Stimulated activated CD4-positive, alpha-beta T cell treated with anti-CD3 and anti-CD28 coated beads, Interleukin-1b, Interleukin-23, amount 100 ng/mL, for 24 hours (primary cell): ENCODE measurements around the gene CASP10.
"Not testable (repeated sequence)": the region's sequence is repeated elsewhere in the genome, so short reads cannot be mapped to it uniquely, and the experiment has no call there.

Experiments
- DNase-seq, 4 experiments: peaks; one replicate each; pipeline ENCODE4 v3.0.0-alpha.2; 2020; ENCODE audit warnings: low read depth in 4 of 4, low spot score in 1 of 4

CASP10 gene

DNA sequence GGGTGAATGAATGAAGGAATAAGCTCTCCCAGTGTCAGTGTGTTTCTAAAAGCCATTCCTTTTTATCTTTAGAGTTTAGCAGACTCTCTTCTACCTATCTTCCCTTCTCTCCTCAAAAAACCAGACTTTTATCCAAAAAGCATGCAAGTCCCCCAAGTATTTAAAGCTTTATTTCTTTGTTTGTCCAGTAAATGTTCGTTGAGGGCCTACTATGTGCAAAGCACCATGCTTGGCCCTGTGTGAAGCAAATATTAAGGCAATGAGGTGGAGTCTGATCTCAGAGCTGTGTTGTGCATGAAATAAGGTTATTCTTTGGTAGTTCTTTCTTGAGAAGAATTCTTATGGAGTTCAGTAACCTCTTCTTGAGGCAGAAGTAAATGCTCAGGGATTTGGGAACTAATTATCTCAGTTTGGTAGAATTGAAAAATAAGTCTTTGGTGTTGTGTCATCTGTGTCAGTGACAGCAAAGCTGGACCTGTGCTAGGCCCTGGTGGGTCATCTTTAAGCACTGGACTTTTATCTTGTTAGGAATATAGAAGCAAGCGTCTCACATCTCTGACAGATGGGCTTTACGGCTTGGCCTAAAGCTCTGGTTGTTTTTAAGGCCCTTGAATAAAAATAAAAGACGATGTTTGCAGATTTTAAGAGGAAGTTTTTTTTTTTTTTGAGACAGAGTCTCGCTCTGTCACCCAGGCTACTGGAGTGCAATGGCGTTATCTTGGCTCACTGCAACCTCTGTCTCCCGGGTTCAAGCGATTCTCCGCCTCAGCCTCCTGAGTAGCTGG, 28.1 kb upstream of the CASP10 start:
- no peak for DNase-seq

DNA sequence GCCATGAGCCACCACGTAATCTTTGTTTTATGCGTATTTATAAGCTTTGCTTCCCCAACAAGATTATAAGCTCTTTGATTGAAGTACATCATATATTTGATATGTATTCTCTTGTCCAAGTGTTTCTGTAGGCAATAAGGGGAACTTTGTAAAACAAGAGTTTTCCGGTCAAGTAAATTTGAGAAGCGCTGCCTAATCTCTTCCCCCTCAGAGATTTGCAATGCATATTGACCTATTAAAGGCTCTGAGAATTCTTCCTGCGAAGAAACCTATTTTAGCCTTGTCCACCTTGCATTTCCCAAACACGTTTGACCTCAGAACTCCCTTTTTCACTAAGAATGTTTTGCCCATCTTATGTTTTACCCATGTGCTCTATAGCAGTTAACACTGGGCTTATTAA, 26.9 kb upstream of the CASP10 start:
- DNase-seq, result no peak

DNA sequence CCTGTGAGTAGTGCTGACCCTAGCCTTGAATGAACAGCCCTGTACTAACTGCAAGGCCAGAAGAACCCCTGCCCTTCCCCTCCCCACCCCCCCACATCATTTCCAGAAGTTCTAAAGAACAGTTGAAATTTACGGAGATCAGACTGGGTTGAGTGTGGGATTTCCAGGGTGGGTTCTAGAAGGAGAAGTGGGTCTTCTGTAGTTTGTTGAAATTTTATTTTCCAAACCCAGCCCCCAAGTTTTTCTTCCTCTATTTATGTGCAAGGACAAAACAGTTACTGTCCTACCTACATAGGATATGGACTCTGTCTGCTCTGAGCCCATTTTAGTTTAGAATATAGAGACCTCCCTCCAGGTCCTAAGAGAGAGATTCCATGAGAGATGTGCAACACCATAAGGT, 26.3 kb upstream of the CASP10 start:
- no peak for DNase-seq

DNA sequence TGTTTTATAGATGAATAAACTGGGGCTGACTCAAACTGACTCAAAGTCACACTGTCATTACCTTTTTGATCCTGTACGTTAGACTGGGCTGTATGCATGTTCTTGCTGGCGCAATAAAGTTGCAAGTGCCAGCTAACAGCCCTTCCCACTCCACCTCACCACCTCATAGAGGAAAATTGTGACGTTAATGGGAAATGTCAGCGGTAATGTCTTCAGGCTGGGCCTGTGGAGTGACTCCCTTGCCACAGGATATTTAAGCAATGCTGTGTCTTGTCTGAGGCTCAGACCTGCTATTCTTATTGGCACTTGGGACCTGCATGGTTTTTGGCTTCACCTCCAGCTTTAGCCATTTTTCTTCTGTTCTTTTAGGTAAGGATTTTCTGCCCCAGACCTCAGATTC, 25.2 kb upstream of the CASP10 start:
- DNase-seq, result no peak

DNA sequence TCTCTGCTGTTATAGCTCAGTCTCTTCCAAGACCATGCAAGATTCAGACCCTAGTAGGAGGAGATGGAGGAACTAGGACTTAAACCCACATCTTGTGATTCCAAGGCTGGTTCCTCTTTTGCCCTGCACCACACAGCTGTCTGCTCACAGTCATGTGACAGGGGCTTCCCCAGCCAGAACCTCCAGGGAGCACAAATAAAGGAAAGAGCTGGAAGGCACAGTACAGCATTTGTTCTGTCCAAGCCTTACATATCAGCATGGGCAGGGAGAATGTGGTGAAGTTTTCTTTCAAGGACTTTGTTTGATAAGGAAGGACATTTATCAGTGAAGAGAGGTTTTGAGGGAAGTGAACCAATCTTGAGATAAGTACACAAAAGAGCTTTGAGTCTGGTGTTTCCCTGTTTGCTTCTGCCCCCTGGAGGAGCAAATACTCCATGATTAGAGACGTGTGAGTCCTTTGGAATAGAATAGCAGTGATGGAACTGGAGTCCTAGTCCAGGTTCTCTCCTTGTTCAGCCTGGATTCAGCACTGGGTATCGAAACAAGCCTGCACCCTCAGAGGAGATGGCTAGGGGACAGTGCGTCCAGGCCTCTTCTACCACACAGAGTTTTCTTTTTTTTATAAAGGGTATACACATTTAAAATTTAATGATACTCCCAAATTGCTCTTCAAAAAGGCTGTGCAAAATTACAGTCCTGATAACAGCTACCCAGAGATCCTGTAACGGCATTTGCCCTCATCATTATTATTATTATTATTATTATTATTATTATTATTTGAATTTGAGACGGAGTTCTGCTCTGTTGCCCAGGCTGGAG, 24.6 kb upstream of the CASP10 start:
- DNase-seq, result no peak

DNA sequence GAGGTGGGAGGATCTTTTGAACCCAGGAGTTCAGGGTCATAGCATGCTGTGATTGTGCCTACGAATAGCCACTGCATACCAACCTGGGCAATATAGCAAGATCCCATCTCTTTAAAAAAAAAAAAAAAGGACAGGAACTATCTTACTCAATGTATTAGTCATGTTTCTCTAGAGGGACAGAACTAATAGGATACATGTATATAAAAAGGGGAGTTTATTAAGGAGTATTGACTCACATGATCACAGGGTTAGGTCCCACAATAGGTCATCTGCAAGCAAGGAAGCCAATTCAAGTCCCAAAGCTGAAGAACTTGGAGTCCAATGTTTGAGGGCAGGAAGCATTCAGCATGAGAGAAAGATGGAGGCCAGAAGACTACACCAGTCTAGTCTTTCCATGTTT, 18.8 kb upstream of the CASP10 start:
- no peak for DNase-seq

DNA sequence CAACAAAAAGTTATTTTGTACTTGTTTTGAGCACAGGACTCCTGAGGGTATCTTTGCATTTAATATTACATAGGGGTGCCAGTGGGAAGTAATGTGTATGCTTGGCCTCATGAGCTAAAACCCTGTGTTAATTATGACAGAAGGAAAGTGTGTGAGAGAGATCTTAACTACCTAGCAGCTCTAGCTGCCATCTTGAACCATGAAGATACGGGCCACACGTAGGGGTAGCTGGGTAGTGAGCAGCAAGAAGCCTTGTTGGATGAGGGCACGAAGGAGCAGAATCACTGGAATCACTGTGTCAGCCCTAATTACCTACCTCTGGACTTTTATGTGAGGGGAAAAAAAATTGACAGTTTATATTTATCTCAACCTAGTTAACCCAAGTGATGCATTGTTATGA, 15.4 kb upstream of the CASP10 start:
- no peak for DNase-seq

DNA sequence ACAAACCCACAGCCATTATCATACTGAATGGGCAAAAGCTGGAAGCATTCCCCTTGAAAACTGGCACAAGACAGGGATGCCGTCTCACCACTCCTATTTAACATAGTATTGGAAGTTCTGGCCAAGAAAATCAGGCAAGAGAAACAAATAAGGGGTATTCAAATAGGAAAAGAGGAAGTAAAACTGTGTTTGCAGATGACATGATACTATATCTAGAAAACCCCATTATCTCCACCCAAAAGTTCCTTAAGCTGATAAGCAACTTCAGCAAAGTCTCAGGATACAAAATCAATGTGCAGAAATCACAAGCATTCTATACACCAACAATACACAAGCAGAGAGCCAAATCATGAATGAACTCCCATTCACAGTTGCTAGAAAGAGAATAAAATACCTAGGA, 14.4 kb upstream of the CASP10 start:
- not testable (repeated sequence) for DNase-seq

DNA sequence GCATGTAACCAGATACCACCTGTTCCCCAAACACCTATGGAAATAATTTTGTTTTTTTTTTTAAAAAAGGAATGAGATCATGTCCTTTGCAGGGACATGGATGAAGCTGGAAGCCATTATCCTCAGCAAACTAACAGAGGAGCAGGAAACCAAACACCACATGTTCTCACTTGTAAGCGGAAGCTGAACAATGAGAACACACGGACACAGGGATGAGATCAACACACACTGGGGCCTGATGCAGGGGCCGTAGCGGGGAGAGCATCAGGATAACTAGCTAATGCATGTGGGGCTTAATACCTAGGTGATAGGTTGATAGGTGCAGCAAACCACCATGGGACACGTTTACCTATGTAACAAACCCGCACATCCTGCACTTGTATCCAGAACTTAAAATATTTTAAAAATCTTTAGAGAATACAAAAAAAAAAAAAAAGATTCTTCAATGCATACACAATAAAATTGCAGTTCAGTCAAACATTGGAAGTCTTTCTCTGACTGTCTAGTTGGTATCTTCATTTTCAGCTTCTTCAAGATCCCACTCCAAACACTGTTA, 11.6 kb upstream of the CASP10 start:
- DNase-seq, result no peak

DNA sequence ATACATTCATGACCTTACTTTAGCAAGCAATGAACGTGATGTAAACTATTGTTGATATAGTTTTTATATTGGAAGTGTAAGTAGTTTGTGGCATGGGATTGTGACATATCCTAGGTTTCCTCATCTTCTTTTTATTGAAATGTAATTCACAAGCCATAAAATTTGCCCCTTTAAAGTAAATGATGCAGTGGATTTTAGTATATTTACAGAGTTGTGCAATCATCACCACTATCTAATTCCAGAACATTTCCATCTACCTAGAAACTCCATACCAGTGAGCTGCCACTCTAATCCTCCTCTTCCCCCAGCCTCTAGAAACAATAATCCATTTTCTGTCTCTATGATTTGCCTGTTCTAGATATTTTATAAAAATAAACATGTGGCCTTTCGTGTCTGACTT, 10.7 kb upstream of the CASP10 start:
- no peak for DNase-seq

DNA sequence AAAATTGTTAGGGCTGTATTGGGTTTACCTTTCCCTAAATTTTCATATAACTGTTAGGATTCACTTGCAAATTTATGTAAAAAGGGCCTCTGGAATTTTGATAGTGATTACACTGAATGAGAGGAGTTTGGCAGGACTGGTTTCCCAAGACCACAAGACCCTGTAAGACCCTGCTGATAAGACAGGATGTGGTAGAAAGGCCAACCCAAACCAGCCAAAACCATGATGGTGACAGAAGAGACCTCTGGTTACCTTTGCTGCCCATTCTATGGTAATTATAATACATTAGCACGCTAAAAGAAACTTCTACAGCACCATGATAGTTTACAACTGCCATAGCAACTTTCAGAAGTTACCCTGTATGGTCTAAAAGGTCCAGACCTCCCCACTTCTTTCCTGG, 8.3 kb upstream of the CASP10 start:
- DNase-seq, result no peak

DNA sequence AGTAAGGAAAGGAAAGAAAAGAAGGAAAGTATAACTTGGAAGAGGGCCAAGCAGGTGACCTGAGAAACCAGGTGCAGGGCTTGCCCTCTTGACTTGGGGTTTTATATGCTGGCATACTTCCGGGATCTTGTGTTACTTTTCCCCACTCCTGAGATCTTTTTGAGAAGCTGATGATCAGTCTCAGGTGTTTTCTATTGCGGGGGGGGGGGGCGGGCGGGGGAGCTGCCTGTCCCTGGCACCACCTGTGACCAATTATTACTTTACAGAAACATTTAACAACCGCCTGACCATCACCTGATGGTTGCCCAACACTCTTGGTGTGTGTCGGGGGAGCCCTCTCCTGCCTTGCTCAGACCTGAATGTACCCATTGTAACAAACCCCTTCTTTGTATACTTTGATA, 6.9 kb upstream of the CASP10 start:
- no peak for DNase-seq

DNA sequence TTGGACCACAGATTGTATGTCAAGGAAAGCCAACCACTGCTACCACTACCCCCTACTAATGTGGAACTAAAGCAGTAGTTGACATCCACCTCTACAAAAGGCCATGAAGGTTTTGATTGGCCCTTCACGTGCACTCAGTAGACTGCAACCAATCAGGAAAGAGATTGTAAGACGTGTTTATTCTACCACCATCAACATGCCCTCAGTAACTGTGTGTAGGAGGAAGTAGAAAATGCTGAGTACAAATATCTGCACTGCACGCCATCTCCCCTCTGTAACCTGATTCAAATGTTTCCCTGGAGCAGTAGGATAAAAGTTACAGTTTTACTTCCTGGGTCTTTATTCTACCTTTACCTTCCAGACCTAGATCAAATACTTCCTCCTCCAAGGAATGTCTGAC, 2.9 kb upstream of the CASP10 start:
- no peak for DNase-seq

DNA sequence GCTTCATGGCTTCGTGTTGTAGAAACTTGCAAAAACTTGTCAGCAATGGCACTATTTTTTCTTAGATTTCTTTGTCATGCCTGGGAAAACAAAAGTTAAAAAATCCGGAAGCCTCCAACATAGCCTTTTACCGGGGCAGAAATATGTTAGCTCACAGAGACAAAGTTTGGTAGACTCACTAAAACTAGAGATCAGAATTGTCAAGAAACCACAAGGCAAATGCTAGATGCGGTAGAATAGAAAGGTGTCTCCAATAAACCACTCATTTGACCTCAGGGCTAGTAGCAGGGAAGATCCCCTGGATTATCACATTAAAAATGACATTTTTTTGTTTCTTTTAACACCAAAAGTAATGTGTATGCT, 405 bp downstream of the CASP10 start:
- no peak for DNase-seq

DNA sequence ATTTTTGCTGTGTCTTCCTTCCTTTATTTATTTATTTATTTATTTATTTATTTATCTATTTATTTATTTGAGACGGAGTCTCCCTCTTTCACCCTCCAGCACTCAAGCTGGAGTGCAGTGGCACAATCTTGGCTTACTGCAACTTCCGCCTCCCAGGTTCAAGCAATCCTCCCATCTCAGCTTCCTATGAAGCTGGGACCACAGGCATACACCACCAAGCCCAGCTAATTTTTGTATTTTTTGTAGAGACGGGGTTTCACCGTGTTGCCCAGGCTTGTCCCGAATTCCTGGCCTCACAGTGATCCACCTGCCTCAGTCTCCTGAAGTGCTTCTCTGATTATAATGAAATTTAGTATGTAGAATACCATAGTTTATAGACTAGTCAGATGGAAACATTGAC, 894 bp downstream of the CASP10 start:
- DNase-seq, result not testable (repeated sequence)

DNA sequence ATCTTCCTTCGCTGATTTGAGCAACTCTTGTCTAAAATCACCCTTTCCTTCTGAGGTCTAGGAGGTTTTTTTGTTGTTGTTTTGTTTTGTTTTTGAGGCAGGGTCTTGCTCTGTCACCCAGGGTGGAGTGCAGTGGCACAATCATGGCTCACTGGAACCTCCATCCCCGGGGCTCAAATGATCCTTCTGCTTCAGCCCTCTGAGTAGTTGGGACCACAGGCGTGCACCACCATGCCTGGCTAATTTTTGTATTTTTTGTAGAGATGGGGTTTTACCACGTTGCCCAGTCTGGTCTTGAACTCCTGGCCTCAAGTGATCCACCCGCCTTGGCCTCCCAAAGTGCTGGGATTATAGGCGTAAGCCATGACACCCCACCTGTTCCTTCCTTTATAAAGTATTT, 1.3 kb downstream of the CASP10 start:
- not testable (repeated sequence) for DNase-seq

DNA sequence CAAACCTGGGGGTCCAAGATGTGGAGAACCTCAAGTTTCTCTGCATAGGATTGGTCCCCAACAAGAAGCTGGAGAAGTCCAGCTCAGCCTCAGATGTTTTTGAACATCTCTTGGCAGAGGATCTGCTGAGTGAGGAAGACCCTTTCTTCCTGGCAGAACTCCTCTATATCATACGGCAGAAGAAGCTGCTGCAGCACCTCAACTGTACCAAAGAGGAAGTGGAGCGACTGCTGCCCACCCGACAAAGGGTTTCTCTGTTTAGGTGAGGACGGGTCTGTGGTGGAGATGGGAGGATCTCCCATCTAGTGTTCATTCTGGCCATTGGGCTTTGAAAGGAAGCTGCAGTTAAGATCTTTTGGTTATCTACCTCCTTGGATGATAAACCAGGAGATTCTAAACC, 2.9 kb downstream of the CASP10 start:
- no peak for DNase-seq

DNA sequence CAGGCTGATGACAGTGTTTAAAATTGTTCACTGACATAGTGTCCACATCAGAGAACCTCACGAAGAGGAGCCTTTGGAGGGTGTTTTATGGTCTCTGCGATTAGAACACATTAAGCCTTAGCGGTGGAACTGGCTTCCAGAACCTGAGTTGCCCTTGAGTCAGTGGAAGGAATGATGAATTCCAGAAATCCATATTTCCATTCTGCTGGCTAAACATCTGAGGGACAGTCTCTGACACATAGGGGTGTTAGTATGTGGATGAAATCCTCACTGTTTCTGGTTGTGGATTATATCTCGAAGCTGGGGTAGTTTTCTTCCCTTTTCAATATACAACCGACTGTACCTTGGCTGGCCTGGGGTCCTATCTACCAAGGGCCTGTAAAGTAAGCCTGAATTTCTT, 4.0 kb downstream of the CASP10 start:
- DNase-seq, result no peak

DNA sequence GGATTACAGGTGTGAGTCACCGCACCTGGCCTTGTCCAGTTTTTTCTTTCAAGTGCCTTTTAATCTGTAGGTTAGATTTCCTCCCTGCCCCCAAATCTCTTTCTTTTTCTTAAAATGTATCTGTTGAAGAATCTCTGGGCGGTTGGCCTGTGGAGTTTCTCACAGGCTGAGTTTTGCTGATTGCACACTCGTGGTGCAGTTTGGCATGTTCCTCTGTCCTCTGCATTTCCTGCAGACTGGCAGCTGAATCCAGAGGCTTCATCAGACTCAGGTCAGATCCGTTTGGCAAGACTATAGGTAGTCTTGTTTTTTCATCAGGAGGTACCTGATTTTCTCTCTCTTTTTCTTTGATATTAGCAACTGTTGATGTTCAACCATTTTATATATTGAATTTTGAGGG, 5.5 kb downstream of the CASP10 start:
- DNase-seq, result no peak

DNA sequence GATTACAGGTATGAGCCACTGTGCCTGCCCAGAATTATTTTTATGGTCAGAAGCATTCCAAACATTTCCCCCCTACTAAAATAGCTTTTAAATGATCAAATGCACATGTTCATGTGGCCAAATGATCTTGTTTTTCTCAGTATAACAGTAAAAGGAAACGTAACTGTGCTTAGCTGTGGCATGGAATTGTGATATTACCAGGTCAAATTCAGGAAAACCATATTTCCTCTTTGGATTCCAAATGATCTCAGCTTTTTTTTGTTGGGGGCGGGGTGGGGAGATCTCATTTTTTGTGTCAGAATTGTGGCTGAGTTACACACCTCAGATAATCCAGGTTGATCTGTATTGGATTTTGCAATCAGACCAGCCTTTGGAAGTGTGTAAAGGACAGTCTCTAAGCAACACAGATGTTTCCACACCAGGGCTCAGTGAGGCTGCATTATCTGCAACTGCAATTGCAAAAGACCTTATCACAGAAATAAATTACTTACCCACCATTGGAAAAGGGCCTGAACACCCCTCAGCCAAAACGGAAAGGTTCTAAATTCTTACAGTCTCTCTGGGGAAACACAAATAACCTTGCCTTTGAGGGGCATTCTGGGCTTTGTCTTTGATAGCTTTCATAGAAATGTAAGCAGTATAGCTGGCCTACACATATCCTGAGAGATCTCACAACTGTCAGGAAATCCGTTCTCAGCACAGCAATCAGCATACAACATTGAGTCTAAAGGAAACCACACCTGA, 8.4 kb downstream of the CASP10 start:
- no peak for DNase-seq

DNA sequence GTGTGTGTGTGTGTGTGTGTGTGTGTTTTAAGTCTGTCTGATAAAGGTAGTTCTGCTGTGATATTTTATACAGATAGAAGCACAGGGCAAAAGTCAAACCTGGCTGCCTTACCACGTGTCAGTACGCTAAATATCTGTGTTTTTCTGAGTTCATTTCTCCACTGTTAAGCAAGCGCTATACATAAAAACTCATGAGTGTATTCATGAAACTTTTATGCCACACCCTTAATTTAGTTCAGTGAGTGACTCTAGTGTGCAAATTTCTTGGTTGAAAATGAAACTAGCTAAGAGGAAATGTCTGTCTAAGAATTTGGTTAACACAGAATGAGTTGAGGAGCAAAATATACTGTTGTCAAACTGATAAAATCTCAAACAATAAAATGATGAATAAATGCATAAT, 11.2 kb downstream of the CASP10 start:
- DNase-seq, result no peak

DNA sequence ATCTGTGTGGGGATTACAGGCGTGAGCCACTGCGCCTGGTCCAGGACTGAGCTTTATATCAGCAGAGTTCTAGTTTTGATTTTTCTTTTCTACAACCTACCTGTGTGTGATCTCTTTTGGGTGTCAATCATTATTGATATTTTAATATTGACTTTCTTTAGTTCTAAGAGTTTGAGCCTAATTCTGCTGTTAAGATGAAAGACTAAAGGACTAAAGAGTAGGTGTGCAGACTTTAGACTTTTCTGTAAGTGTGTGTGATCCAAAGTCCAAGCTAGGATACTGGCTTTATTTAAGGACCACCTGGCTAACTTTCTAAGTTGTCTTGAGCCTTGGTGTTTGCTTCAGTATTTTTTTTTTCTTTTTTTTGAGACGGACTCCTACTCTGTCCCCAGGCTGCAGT, 12.4 kb downstream of the CASP10 start:
- no peak for DNase-seq
